Esophagus (tissue), 2 donors: Measurements from ENCODE around the gene ACKR4. TPM values are rescaled to one million over a fixed set of nuclear protein-coding genes. Genes with fewer than 3 reads are reported as not detected.

ENCODE experiments used
- H3K27ac ChIP-seq, 2 donors: one replicate each; pipeline ENCODE4 v1.5.1; 2013; ENCODE audit warnings: low read depth in 2 of 2, mild to moderate bottlenecking in 2 of 2, inconsistent platforms in 1 of 2, low read length in 1 of 2, moderate library complexity in 1 of 2
- H3K27me3 ChIP-seq, 2 donors: one replicate each; pipeline ENCODE4 v1.6.1; 2013; ENCODE audit warnings: low read length in 2 of 2, control low read depth in 1 of 2, mild to moderate bottlenecking in 1 of 2; ENCODE audit not compliant: insufficient read depth in 2 of 2, control insufficient read depth in 1 of 2
- H3K36me3 ChIP-seq, 2 donors: one replicate each; pipeline ENCODE4 v1.6.1; 2013; ENCODE audit warnings: low read length in 1 of 2; ENCODE audit not compliant: control insufficient read depth in 2 of 2, insufficient read depth in 2 of 2
- H3K4me1 ChIP-seq, 2 donors: one replicate each; pipeline ENCODE4 v1.6.1; 2013; ENCODE audit warnings: low read length in 1 of 2; ENCODE audit not compliant: control insufficient read depth in 2 of 2, insufficient read depth in 2 of 2
- H3K4me3 ChIP-seq, 2 donors: one replicate each; pipeline ENCODE4 v1.5.1; 2013; ENCODE audit warnings: low read length in 2 of 2, mild to moderate bottlenecking in 2 of 2, low read depth in 1 of 2, moderate library complexity in 1 of 2
- H3K9me3 ChIP-seq, 2 donors: one replicate each; pipeline ENCODE4 v1.6.1; 2013; ENCODE audit warnings: mild to moderate bottlenecking in 2 of 2, low read depth in 1 of 2, low read length in 1 of 2, moderate library complexity in 1 of 2; ENCODE audit not compliant: control insufficient read depth in 2 of 2, insufficient read depth in 1 of 2
- WGBS, 2 donors: extraction: QIAGEN DNeasy Blood & Tissue Kit; methylation state at CpG; one replicate each; pipeline ENCODE4 v1.1.7; 2013; 5-methylcytosine and 5-hydroxymethylcytosine counted together
- polyA plus RNA-seq, 2 donors: library from polyadenylated mRNA; stranded (reverse); fragments of 200-250 nt; gene quantifications; one replicate each; pipeline ENCODE4 v1.2.3, GENCODE V29; 2013
- donor health status: healthy with polysubstance abuse.
- donor health status: Bipolar disorder and iron deficiency.

The ACKR4 gene
- polyA plus RNA-seq, 2 donors: 0.18 to 0.21 TPM

- Histone ChIP-seq H3K4me1 (no peaks in the 10 kb centered on the region), H3K4me3 (no peak overlapping the region), H3K36me3 (no peaks in the 10 kb centered on the region), H3K9me3 (no peaks in the 10 kb centered on the region), H3K27me3 (no peaks in the 10 kb centered on the region), H3K27ac (no peak overlapping the region)
- WGBS, 2 donors: 94 to 96% methylated on average over 1 of the region's 1 CpG
Measured at GRCh38 chr3:132645058-132645457, 48.0 kb downstream of the ACKR4 start.

GRCh38 chr3:132650153-132650552 is 53.1 kb downstream of the ACKR4 start:
- H3K9me3 ChIP-seq: no peaks in the 10 kb centered on the region
- no peak overlapping the region for H3K27ac ChIP-seq
- no peak overlapping the region for H3K4me3 ChIP-seq
- 48 to 91% methylated on average over 1 of the region's 1 CpG for WGBS, 2 donors
- H3K27me3 ChIP-seq: no peaks in the 10 kb centered on the region
- no peaks in the 10 kb centered on the region for H3K4me1 ChIP-seq
- no peaks in the 10 kb centered on the region for H3K36me3 ChIP-seq

Other genes starting within 250 kb of the ACKR4 start
- gene DNAJC13, start 179.8 kb upstream of the ACKR4 start, polyA plus RNA-seq: 1 to 10 TPM; 5.9 to 7.4 TPM
- gene ACAD11, start 62.5 kb downstream of the ACKR4 start, polyA plus RNA-seq: 10 to 100 TPM in 1 of 2 donors, 1 to 10 TPM in 1; 8.4 to 10.6 TPM
- gene UBA5, start 63.1 kb downstream of the ACKR4 start, polyA plus RNA-seq: 10 to 100 TPM; 16.3 to 19.2 TPM
- 10 to 100 TPM in 1 of 2 donors, 1 to 10 TPM in 1; 5.4 to 12.7 TPM for gene NPHP3, start 125.1 kb downstream of the ACKR4 start, polyA plus RNA-seq